ENCODE data around the gene HBE1. TPM values are rescaled to one million over a fixed set of nuclear protein-coding genes. Genes with fewer than 3 reads are reported as not detected.
"Not testable (repeated sequence)": the region's sequence is repeated elsewhere in the genome, so short reads cannot be mapped to it uniquely, and the experiment has no call there.

The HBE1 gene
- total RNA-seq, 1 experiment from 2014 or later: 3.2 TPM

- CTCF ChIA-PET; H3K27ac ChIP-seq (ENCODE audit: low read length); H3K9me3 ChIP-seq (ENCODE audit: control insufficient read depth, insufficient read depth, low read depth, low read length); in situ Hi-C loops (cut with HindIII; ENCODE audit: low pct_unique_long_range_greater_than_20kb, low sequenced_read_pairs); POLR2A ChIA-PET; H3K27me3 ChIP-seq (ENCODE audit: control insufficient read depth, insufficient read depth, low read length); H3K36me3 ChIP-seq (ENCODE audit: control insufficient read depth, insufficient read depth, low read length); BruUV-seq (replicated peaks); H3K4me3 ChIP-seq (ENCODE audit: low read depth in 2 of 2, low read length in 2 of 2); ATAC-seq; DNase-seq (ENCODE audit: low read depth, low spot score); H3K4me1 ChIP-seq (ENCODE audit: control insufficient read depth, insufficient read depth, low read length); intact Hi-C loops (cut with micrococcal nuclease; ENCODE audit: unreplicated experiment): not testable (repeated sequence)
Measured at GRCh38 chr11:5248498-5248897, 21.2 kb downstream of the HBE1 start.

GRCh38 chr11:5247472-5248192, 22.1 kb downstream of the HBE1 start:
- Histone ChIP-seq H3K9me3 (ENCODE audit: control insufficient read depth, insufficient read depth, low read depth, low read length) (no peaks in the 10 kb centered on the region), H3K4me3 (ENCODE audit: low read depth in 2 of 2, low read length in 2 of 2) (no peak overlapping the region), H3K27ac (ENCODE audit: low read length) (no peak overlapping the region), H3K36me3 (ENCODE audit: control insufficient read depth, insufficient read depth, low read length) (no peaks in the 10 kb centered on the region), H3K27me3 (ENCODE audit: control insufficient read depth, insufficient read depth, low read length) (0 out of 2 replicates have a peak, but pooled peaks cover 2% of the 10 kb centered on the region), H3K4me1 (ENCODE audit: control insufficient read depth, insufficient read depth, low read length) (no peaks in the 10 kb centered on the region)
- intact Hi-C loops (cut with micrococcal nuclease; ENCODE audit: unreplicated experiment) (no loop called here), in situ Hi-C loops (cut with HindIII; ENCODE audit: low pct_unique_long_range_greater_than_20kb, low sequenced_read_pairs) (no loop called here)
- DNase-seq (ENCODE audit: low read depth, low spot score) (no peak), ATAC-seq (no peak)
- no TSS peak for BruUV-seq (replicated peaks)
- CTCF ChIA-PET: no interaction called here
- POLR2A ChIA-PET: no interaction called here
- no peak for TF ChIP-seq SIN3A (IDR thresholded peaks at IDR 0.05; ENCODE audit: borderline replicate concordance, insufficient read depth, low read depth, low read length)
- no peak for TF ChIP-seq POLR2AphosphoS5 (IDR thresholded peaks at IDR 0.05; ENCODE audit: low read depth, low read length)
- TF ChIP-seq REST (IDR thresholded peaks at IDR 0.05; ENCODE audit: insufficient read depth in 1 of 2, low read depth in 2 of 2, low read length in 1 of 2): no peak
- TF ChIP-seq CTCF (IDR thresholded peaks at IDR 0.05): no peak
- no peak for TF ChIP-seq TCF7L2 (IDR thresholded peaks at IDR 0.05; ENCODE audit: low read depth, low read length)

GRCh38 chr11:5246772-5247471, 22.8 kb downstream of the HBE1 start:
- CTCF ChIA-PET: no interaction called here
- in situ Hi-C loops (cut with HindIII; ENCODE audit: low pct_unique_long_range_greater_than_20kb, low sequenced_read_pairs): no loop called here

More at GRCh38 chr11:5246772-5247471, 22.8 kb downstream of the HBE1 start:
- ATAC-seq (no peak), DNase-seq (ENCODE audit: low read depth, low spot score) (no peak)
- intact Hi-C loops (cut with micrococcal nuclease; ENCODE audit: unreplicated experiment): no loop called here
- Histone ChIP-seq H3K4me3 (ENCODE audit: low read depth in 2 of 2, low read length in 2 of 2) (no peak overlapping the region), H3K36me3 (ENCODE audit: control insufficient read depth, insufficient read depth, low read length) (no peaks in the 10 kb centered on the region), H3K9me3 (ENCODE audit: control insufficient read depth, insufficient read depth, low read depth, low read length) (no peaks in the 10 kb centered on the region), H3K4me1 (ENCODE audit: control insufficient read depth, insufficient read depth, low read length) (no peaks in the 10 kb centered on the region), H3K27me3 (ENCODE audit: control insufficient read depth, insufficient read depth, low read length) (peaks cover 2% of the 10 kb centered on the region; the same call in 1 of the 2 replicates), H3K27ac (ENCODE audit: low read length) (no peak overlapping the region)
- TF ChIP-seq CTCF (IDR thresholded peaks at IDR 0.05) (no peak), REST (IDR thresholded peaks at IDR 0.05; ENCODE audit: insufficient read depth in 1 of 2, low read depth in 2 of 2, low read length in 1 of 2) (no peak), TCF7L2 (IDR thresholded peaks at IDR 0.05; ENCODE audit: low read depth, low read length) (no peak), SIN3A (IDR thresholded peaks at IDR 0.05; ENCODE audit: borderline replicate concordance, insufficient read depth, low read depth, low read length) (no peak), POLR2AphosphoS5 (IDR thresholded peaks at IDR 0.05; ENCODE audit: low read depth, low read length) (no peak)
- POLR2A ChIA-PET: no interaction called here
- BruUV-seq (replicated peaks): no TSS peak

All from Panc1 (cell line).